IMR-90 (cell line): ENCODE results near the gene NXPH4. TPM values are rescaled to one million over a fixed set of nuclear protein-coding genes. Genes with fewer than 3 reads are reported as not detected.

Experiments used
- ATAC-seq: fragments of 200-7000 bp; cut with Tn5 transposase; 2 replicates; pipeline ENCODE4 v1.9.1; 2020; ENCODE audit warnings: low read depth, mild to moderate bottlenecking, moderate library complexity
- BruUV-seq: library from RNA; stranded (reverse); fragments of 400-500 nt; replicated peaks from 2 replicates; lab custom pipeline; 2021; lab: Mats Ljungman, UMichigan
- CTCF ChIA-PET: fragments of 300-600 bp; formaldehyde crosslinking; extraction: SDS; loops from one replicate; lab custom pipeline; 2021; ENCODE audit warnings: antibody characterized with exemption; lab: Yijun Ruan, JAX
- POLR2A ChIA-PET: fragments of 300-600 bp; sonication (Branson Sonifier 250); formaldehyde crosslinking; loops from one replicate; lab custom pipeline; 2022; ENCODE audit warnings: antibody characterized with exemption; ENCODE audit not compliant: unreplicated experiment; lab: Charles Lee
- DNase-seq: peaks from one replicate; pipeline ENCODE4 v3.0.0; 2013
- H2AFZ ChIP-seq: replicated peaks from 2 replicates; pipeline ENCODE3; 2013; ENCODE audit warnings: low read length, mild to moderate bottlenecking; ENCODE audit not compliant: poor library complexity
- H2AK5ac ChIP-seq: 2 replicates; pipeline ENCODE4 v1.6.1; 2013; ENCODE audit warnings: low read depth, low read length, inconsistent platforms
- H2AK9ac ChIP-seq: replicated peaks from 2 replicates; pipeline ENCODE3; 2013; ENCODE audit warnings: mild to moderate bottlenecking, low read depth, low read length, moderate library complexity; ENCODE audit not compliant: poor library complexity
- H2BK120ac ChIP-seq: 2 replicates; pipeline ENCODE4 v1.6.1; 2013; ENCODE audit warnings: low read depth, low read length, inconsistent platforms
- H2BK15ac ChIP-seq: 3 replicates; pipeline ENCODE4 v1.6.1; 2013; ENCODE audit warnings: low read depth, low read length, inconsistent platforms
- H2BK20ac ChIP-seq: 2 replicates; pipeline ENCODE4 v1.6.1; 2013; ENCODE audit warnings: low read depth, mild to moderate bottlenecking, inconsistent platforms, low read length, moderate library complexity
- H2BK5ac ChIP-seq: 2 replicates; pipeline ENCODE4 v1.6.1; 2013; ENCODE audit warnings: mild to moderate bottlenecking, low read depth, low read length, inconsistent platforms; ENCODE audit not compliant: poor library complexity, severe bottlenecking
- H3K14ac ChIP-seq: replicated peaks from 2 replicates; pipeline ENCODE4 v1.6.1; 2013; ENCODE audit warnings: low read depth, low read length, inconsistent platforms
- H3K18ac ChIP-seq: 2 replicates; pipeline ENCODE4 v1.6.1; 2013; ENCODE audit warnings: low read depth, low read length, control low read depth
- H3K23ac ChIP-seq: 2 replicates; pipeline ENCODE4 v1.6.1; 2013; ENCODE audit warnings: low read depth, low read length, inconsistent platforms
- H3K27ac ChIP-seq: 2 replicates; pipeline ENCODE4 v1.5.1; 2013; ENCODE audit warnings: mild to moderate bottlenecking, control low read depth, low read length; ENCODE audit not compliant: insufficient read depth
- H3K27me3 ChIP-seq: 2 replicates; pipeline ENCODE4 v1.6.1; 2013; ENCODE audit warnings: low read length; ENCODE audit not compliant: control insufficient read depth, insufficient read depth
- H3K36me3 ChIP-seq: 2 replicates; pipeline ENCODE4 v1.6.1; 2013; ENCODE audit warnings: low read length, mixed read lengths; ENCODE audit not compliant: control insufficient read depth, insufficient read depth
- H3K4ac ChIP-seq: 2 replicates; pipeline ENCODE4 v1.6.1; 2013; ENCODE audit warnings: low read depth, low read length, inconsistent platforms
- H3K4me1 ChIP-seq: 2 replicates; pipeline ENCODE4 v1.6.1; 2013; ENCODE audit warnings: low read length, mixed read lengths; ENCODE audit not compliant: control insufficient read depth, insufficient read depth
- H3K4me2 ChIP-seq: 2 replicates; pipeline ENCODE4 v1.6.1; 2013; ENCODE audit warnings: low read depth, mild to moderate bottlenecking, control low read depth, low read length, moderate library complexity
- H3K4me3 ChIP-seq: 2 replicates; pipeline ENCODE4 v1.5.1; 2013; ENCODE audit warnings: low read depth, mild to moderate bottlenecking, control low read depth, low read length, moderate library complexity; ENCODE audit not compliant: insufficient read depth
- H3K56ac ChIP-seq: 2 replicates; pipeline ENCODE4 v1.6.1; 2013; ENCODE audit warnings: low read length, inconsistent platforms; ENCODE audit not compliant: insufficient read depth; ENCODE audit errors: extremely low read depth
- H3K79me1 ChIP-seq, 2 experiments: 2 replicates each; pipeline ENCODE4 v1.6.1; 2013; ENCODE audit warnings: low read length in 2 of 2, inconsistent platforms in 1 of 2, low read depth in 1 of 2
- H3K9ac ChIP-seq: 2 replicates; pipeline ENCODE4 v1.6.1; 2013; ENCODE audit warnings: low read depth, low read length, control low read depth
- H3K9me1 ChIP-seq: 2 replicates; pipeline ENCODE4 v1.6.1; 2013; ENCODE audit warnings: low read length, inconsistent platforms; ENCODE audit not compliant: insufficient read depth
- H3K9me3 ChIP-seq: 2 replicates; pipeline ENCODE4 v1.6.1; 2013; ENCODE audit warnings: low read length; ENCODE audit not compliant: control insufficient read depth, insufficient read depth
- H4K20me1 ChIP-seq: 2 replicates; pipeline ENCODE4 v1.6.1; 2013; ENCODE audit warnings: low read length, inconsistent platforms; ENCODE audit not compliant: insufficient read depth
- H4K5ac ChIP-seq: 2 replicates; pipeline ENCODE4 v1.6.1; 2013; ENCODE audit warnings: mild to moderate bottlenecking, low read depth, low read length, control low read depth
- H4K8ac ChIP-seq, 2 experiments: 2 replicates each; pipeline ENCODE4 v1.6.1; 2013; ENCODE audit warnings: low read depth in 2 of 2, low read length in 2 of 2, control low read depth in 1 of 2, inconsistent platforms in 1 of 2
- H4K91ac ChIP-seq: 2 replicates; pipeline ENCODE4 v1.6.1; 2013; ENCODE audit warnings: low read depth, low read length, inconsistent platforms; ENCODE audit not compliant: insufficient read depth
- CHD1 ChIP-seq: IDR thresholded peaks from 2 replicates; pipeline ENCODE4 v1.6.1; 2012; ENCODE audit warnings: low read depth, low read length, improper control_type of control experiment
- MAFK ChIP-seq: IDR thresholded peaks from 2 replicates; pipeline ENCODE4 v1.6.1; 2012; ENCODE audit warnings: low read depth, low read length, improper control_type of control experiment
- MAZ ChIP-seq: IDR thresholded peaks from 2 replicates; pipeline ENCODE4 v1.6.1; 2012; ENCODE audit warnings: low read depth, mild to moderate bottlenecking, low read length, improper control_type of control experiment, moderate library complexity, borderline replicate concordance
- MXI1 ChIP-seq: IDR thresholded peaks from 2 replicates; pipeline ENCODE4 v1.6.1; 2012; ENCODE audit warnings: low read depth, mild to moderate bottlenecking, low read length, moderate library complexity, borderline replicate concordance
- POLR2A ChIP-seq: IDR thresholded peaks from 2 replicates; pipeline ENCODE4 v1.6.1; 2012; ENCODE audit warnings: mild to moderate bottlenecking, low read depth, low read length
- SMC3 ChIP-seq: fragments of 150-350 bp; IDR thresholded peaks from 2 replicates; pipeline ENCODE4 v1.6.1; 2016; ENCODE audit warnings: low read depth, mild to moderate bottlenecking, antibody characterized with exemption, low read length, moderate library complexity
- WGBS, 2 experiments: methylation state at CpG; one replicate each; pipeline versions ENCODE4 v1.1.5 to v1.1.7; 2013; ENCODE audit warnings: missing lambda C conversion rate in 2 of 2; ENCODE audit not compliant: insufficient read length in 1 of 2; ENCODE audit errors: extremely low coverage in 2 of 2; 5-methylcytosine and 5-hydroxymethylcytosine counted together
- dilution Hi-C: fragments of 300-500 bp; cut with HindIII; formaldehyde crosslinking; loops from one replicate; pipeline ENCODE4 v1.14.3; 2018; ENCODE audit warnings: low sequenced_read_pairs; ENCODE audit not compliant: unreplicated experiment
- in situ Hi-C: fragments of 300-500 bp; cut with MboI; formaldehyde crosslinking; loops from 3 replicates; pipeline ENCODE4 v1.14.3; 2019; ENCODE audit warnings: low sequenced_read_pairs, inconsistent platforms, mixed read lengths
- intact Hi-C: fragments of 100-400 bp; cut with micrococcal nuclease; formaldehyde crosslinking; loops from 2 replicates; pipeline ENCODE4 v1.10.0; 2022
- polyA plus RNA-seq, 3 experiments: library from polyadenylated mRNA; depleted of rRNA; stranded (reverse); fragments of >200 nt; gene quantifications; 2 replicates each; pipeline ENCODE4 v1.2.3, GENCODE V29; 2012; ENCODE audit warnings: low replicate concordance in 1 of 3
- total RNA-seq: library from RNA; depleted of rRNA; stranded (reverse); fragments of >200 nt; gene quantifications from 2 replicates; pipeline ENCODE4 v1.2.3, GENCODE V29; 2012
- TF ChIP-seq, protein P1 (sequence below): conservative IDR thresholded peaks from 2 replicates; pipeline ENCODE4 v1.5.1; 2012; ENCODE audit warnings: mild to moderate bottlenecking, low read depth, low read length, improper control_type of control experiment

Gene NXPH4
- total and polyA plus RNA-seq, 2 of the 4 experiments (the other 2 are of a cell fraction): 0.36 to 3.8 TPM

- Histone ChIP-seq H3K4me3 (no peak overlapping the region), H4K8ac (no peak overlapping the region), H2BK5ac (no peak overlapping the region), H4K5ac (no peak overlapping the region), H3K27ac (no peak overlapping the region), H2AFZ (peak overlapping the region; percentile 11), H4K20me1 (peaks cover 44% of the 10 kb centered on the region), H2AK5ac (no peak overlapping the region), H3K27me3 (peaks cover 4% of the 10 kb centered on the region; the same call in 1 of the 2 replicates), H3K14ac (no peak overlapping the region), H3K4ac (no peak overlapping the region), H3K9ac (no peak overlapping the region), H3K18ac (no peak overlapping the region), H2BK120ac (no peak overlapping the region), H3K56ac (no peak overlapping the region), H3K4me2 (no peak overlapping the region), H3K9me3 (no peaks in the 10 kb centered on the region), H2AK9ac (no peak overlapping the region), H3K9me1 (no peaks in the 10 kb centered on the region), H4K91ac (no peak overlapping the region), H2BK20ac (no peak overlapping the region), H3K4me1 (peaks cover 2% of the 10 kb centered on the region; the same call in 1 of the 2 replicates), H2BK15ac (no peak overlapping the region), H3K36me3 (peaks cover 85% of the 10 kb centered on the region), H3K79me1 (peaks cover 0 to 11% of the 10 kb centered on the region in 2 experiments; a peak in 1 of 4 replicates), H3K23ac (no peak overlapping the region)
- dilution Hi-C loops: no loop called here
- intact Hi-C loops: no loop called here
- no peak for ATAC-seq
- no TSS peak for BruUV-seq
- POLR2A ChIA-PET: no interaction called here
- no peak for DNase-seq
- in situ Hi-C loops: no loop called here
- no peak for TF ChIP-seq MAFK
- TF ChIP-seq, protein P1, sequence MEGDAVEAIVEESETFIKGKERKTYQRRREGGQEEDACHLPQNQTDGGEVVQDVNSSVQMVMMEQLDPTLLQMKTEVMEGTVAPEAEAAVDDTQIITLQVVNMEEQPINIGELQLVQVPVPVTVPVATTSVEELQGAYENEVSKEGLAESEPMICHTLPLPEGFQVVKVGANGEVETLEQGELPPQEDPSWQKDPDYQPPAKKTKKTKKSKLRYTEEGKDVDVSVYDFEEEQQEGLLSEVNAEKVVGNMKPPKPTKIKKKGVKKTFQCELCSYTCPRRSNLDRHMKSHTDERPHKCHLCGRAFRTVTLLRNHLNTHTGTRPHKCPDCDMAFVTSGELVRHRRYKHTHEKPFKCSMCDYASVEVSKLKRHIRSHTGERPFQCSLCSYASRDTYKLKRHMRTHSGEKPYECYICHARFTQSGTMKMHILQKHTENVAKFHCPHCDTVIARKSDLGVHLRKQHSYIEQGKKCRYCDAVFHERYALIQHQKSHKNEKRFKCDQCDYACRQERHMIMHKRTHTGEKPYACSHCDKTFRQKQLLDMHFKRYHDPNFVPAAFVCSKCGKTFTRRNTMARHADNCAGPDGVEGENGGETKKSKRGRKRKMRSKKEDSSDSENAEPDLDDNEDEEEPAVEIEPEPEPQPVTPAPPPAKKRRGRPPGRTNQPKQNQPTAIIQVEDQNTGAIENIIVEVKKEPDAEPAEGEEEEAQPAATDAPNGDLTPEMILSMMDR: no peak
- TF ChIP-seq POLR2A: no peak
- no peak for TF ChIP-seq CHD1
- TF ChIP-seq SMC3: no peak
- no peak for TF ChIP-seq MXI1
- no peak for TF ChIP-seq MAZ
- 95% methylated on average over 8 of the region's 8 CpGs; no CpG with 5 or more reads in 1 of the 2 experiments for WGBS, 2 experiments
- CTCF ChIA-PET: no interaction called here
Observed at GRCh38 chr12:57209916-57210315, 6.7 kb upstream of the NXPH4 start.
